Adrenal gland (tissue), 5 donors: Measurements from ENCODE around the gene TEDDM1.
"Not testable (repeated sequence)": the region's sequence is repeated elsewhere in the genome, so short reads cannot be mapped to it uniquely, and the experiment has no call there.

Experiments used
- POLR2A ChIP-seq, 2 donors: fragments of 450-650 bp; IDR thresholded peaks; one replicate each; pipeline ENCODE4 v1.6.1; 2017; ENCODE audit warnings: antibody characterized with exemption in 2 of 2, mild to moderate bottlenecking in 2 of 2, moderate library complexity in 1 of 2
- TF ChIP-seq, protein P1 (sequence below), 6 experiments: fragments of 450-650 bp in 4 of 6; fragments of 200-600 bp in 2 of 6; sonication (generic) in 1 of 6; IDR thresholded peaks; 1 replicate in 5 of 6; 2 replicates in 1 of 6; pipeline versions ENCODE4 v1.5.1 to v1.8.0; 2016 to 2021; ENCODE audit warnings: antibody characterized with exemption in 6 of 6, mild to moderate bottlenecking in 2 of 6, moderate library complexity in 1 of 6
- donor health status: DM: no; HTN: no; CAD: no.

DNA sequence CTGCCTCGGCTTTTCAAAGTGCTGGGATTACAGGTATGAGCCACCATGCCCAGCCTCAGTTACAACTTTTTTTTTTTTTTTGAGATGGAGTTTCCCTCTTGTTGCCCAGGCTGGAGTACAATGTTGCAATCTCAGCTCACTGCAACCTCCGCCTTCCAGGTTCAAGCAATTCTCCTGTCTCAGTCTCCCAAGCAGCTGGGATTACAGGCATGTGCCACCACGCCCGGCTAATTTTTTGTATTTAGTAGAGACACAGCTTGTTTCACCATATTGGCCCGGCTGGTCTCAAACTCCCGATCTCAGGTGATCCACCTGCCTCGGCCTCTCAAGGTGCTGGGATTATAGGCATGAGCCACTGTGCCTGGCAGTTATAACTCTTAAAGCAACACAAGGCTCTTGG lies 20.7 kb downstream of the TEDDM1 start:
- TF ChIP-seq, protein P1, sequence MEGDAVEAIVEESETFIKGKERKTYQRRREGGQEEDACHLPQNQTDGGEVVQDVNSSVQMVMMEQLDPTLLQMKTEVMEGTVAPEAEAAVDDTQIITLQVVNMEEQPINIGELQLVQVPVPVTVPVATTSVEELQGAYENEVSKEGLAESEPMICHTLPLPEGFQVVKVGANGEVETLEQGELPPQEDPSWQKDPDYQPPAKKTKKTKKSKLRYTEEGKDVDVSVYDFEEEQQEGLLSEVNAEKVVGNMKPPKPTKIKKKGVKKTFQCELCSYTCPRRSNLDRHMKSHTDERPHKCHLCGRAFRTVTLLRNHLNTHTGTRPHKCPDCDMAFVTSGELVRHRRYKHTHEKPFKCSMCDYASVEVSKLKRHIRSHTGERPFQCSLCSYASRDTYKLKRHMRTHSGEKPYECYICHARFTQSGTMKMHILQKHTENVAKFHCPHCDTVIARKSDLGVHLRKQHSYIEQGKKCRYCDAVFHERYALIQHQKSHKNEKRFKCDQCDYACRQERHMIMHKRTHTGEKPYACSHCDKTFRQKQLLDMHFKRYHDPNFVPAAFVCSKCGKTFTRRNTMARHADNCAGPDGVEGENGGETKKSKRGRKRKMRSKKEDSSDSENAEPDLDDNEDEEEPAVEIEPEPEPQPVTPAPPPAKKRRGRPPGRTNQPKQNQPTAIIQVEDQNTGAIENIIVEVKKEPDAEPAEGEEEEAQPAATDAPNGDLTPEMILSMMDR (IDR thresholded peaks at IDR 0.05), result not testable (repeated sequence)
- TF ChIP-seq POLR2A (IDR thresholded peaks at IDR 0.05), result not testable (repeated sequence)
